ENCODE measurements around the gene ASAH2B.
"Not testable (repeated sequence)": the region's sequence is repeated elsewhere in the genome, so short reads cannot be mapped to it uniquely, and the experiment has no call there.

GRCh38 chr10:50706006-50706405, 33.7 kb upstream of the ASAH2B start:
- TF ChIP-seq POLR2A (IDR thresholded peaks at IDR 0.05; ENCODE audit: low read depth, low read length); MXI1 (IDR thresholded peaks at IDR 0.05; ENCODE audit: borderline replicate concordance, low read depth, low read length); RAD21 (IDR thresholded peaks at IDR 0.05; ENCODE audit: low read length); CEBPB (IDR thresholded peaks at IDR 0.05; ENCODE audit: low read depth, low read length); MAZ (IDR thresholded peaks at IDR 0.05; ENCODE audit: borderline replicate concordance, low read depth, low read length); FOS (IDR thresholded peaks at IDR 0.05; ENCODE audit: low read depth, low read length); RCOR1 (IDR thresholded peaks at IDR 0.05; ENCODE audit: insufficient replicate concordance, low read length); SMC3 (IDR thresholded peaks at IDR 0.05; ENCODE audit: low read depth, low read length); BHLHE40 (IDR thresholded peaks at IDR 0.05; ENCODE audit: low read depth, low read length); CHD1 (IDR thresholded peaks at IDR 0.05; ENCODE audit: low read depth, low read length); RFX5 (IDR thresholded peaks at IDR 0.05; ENCODE audit: low read depth, low read length): not testable (repeated sequence)
- TF ChIP-seq, protein P1, sequence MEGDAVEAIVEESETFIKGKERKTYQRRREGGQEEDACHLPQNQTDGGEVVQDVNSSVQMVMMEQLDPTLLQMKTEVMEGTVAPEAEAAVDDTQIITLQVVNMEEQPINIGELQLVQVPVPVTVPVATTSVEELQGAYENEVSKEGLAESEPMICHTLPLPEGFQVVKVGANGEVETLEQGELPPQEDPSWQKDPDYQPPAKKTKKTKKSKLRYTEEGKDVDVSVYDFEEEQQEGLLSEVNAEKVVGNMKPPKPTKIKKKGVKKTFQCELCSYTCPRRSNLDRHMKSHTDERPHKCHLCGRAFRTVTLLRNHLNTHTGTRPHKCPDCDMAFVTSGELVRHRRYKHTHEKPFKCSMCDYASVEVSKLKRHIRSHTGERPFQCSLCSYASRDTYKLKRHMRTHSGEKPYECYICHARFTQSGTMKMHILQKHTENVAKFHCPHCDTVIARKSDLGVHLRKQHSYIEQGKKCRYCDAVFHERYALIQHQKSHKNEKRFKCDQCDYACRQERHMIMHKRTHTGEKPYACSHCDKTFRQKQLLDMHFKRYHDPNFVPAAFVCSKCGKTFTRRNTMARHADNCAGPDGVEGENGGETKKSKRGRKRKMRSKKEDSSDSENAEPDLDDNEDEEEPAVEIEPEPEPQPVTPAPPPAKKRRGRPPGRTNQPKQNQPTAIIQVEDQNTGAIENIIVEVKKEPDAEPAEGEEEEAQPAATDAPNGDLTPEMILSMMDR (conservative IDR thresholded peaks at IDR 0.05; ENCODE audit: low read depth, low read length) = not testable (repeated sequence)
- TF ChIP-seq, protein P2, sequence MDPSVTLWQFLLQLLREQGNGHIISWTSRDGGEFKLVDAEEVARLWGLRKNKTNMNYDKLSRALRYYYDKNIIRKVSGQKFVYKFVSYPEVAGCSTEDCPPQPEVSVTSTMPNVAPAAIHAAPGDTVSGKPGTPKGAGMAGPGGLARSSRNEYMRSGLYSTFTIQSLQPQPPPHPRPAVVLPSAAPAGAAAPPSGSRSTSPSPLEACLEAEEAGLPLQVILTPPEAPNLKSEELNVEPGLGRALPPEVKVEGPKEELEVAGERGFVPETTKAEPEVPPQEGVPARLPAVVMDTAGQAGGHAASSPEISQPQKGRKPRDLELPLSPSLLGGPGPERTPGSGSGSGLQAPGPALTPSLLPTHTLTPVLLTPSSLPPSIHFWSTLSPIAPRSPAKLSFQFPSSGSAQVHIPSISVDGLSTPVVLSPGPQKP (IDR thresholded peaks at IDR 0.05; ENCODE audit: borderline replicate concordance, low read depth, low read length) = not testable (repeated sequence)

All from IMR-90 (cell line).